DND-41 (cell line): ENCODE data around the gene AKT1S1.

Experiments used
- EZH2 ChIP-seq: IDR thresholded peaks from 3 replicates; pipeline ENCODE4 v1.6.1; 2012; ENCODE audit warnings: borderline replicate concordance, low read depth, mild to moderate bottlenecking, moderate library complexity, low read length, inconsistent platforms; ENCODE audit not compliant: severe bottlenecking
- TF ChIP-seq, protein P1 (sequence below): IDR thresholded peaks from 2 replicates; pipeline ENCODE4 v1.5.1; 2012; ENCODE audit warnings: borderline replicate concordance, low read length, moderate library complexity, mild to moderate bottlenecking; ENCODE audit not compliant: poor library complexity, severe bottlenecking; ENCODE audit errors: extremely low read depth

- TF ChIP-seq, protein P1, sequence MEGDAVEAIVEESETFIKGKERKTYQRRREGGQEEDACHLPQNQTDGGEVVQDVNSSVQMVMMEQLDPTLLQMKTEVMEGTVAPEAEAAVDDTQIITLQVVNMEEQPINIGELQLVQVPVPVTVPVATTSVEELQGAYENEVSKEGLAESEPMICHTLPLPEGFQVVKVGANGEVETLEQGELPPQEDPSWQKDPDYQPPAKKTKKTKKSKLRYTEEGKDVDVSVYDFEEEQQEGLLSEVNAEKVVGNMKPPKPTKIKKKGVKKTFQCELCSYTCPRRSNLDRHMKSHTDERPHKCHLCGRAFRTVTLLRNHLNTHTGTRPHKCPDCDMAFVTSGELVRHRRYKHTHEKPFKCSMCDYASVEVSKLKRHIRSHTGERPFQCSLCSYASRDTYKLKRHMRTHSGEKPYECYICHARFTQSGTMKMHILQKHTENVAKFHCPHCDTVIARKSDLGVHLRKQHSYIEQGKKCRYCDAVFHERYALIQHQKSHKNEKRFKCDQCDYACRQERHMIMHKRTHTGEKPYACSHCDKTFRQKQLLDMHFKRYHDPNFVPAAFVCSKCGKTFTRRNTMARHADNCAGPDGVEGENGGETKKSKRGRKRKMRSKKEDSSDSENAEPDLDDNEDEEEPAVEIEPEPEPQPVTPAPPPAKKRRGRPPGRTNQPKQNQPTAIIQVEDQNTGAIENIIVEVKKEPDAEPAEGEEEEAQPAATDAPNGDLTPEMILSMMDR, result no peak
- TF ChIP-seq EZH2, result no peak
These were observed 14.2 kb upstream of the AKT1S1 start for GRCh38 chr19:49891393-49891792.
